Breast epithelium (tissue), 4 donors: ENCODE data around the gene PIRT. TPM values are rescaled to one million over a fixed set of nuclear protein-coding genes. Genes with fewer than 3 reads are reported as not detected.

Experiments used
- DNase-seq, 2 donors: peaks; one replicate each; pipeline ENCODE4 v3.0.0-alpha.2; 2019; ENCODE audit warnings: low spot score in 2 of 2
- H3K27ac ChIP-seq, 2 donors: fragments of 200-600 bp; sonication (generic) in 1 of 2; one replicate each; pipeline ENCODE4 v1.5.1; 2016 to 2019; ENCODE audit warnings: mild to moderate bottlenecking in 1 of 2
- H3K27me3 ChIP-seq, 2 donors: fragments of 200-600 bp; sonication (generic) in 1 of 2; one replicate each; pipeline versions ENCODE4 v1.5.1 to v1.6.0; 2017 to 2019; ENCODE audit warnings: control low read depth in 1 of 2, mild to moderate bottlenecking in 1 of 2
- H3K36me3 ChIP-seq: fragments of 200-600 bp; one replicate; pipeline ENCODE4 v1.5.1; 2019
- H3K4me1 ChIP-seq, 2 donors: fragments of 200-600 bp; sonication (generic); one replicate each; pipeline ENCODE4 v1.5.1; 2016 to 2019; ENCODE audit warnings: control low read depth in 1 of 2
- H3K4me3 ChIP-seq, 3 donors: fragments of 200-600 bp; sonication (generic); 1 replicate in 2 of 3; 2 replicates in 1 of 3; pipeline ENCODE4 v1.5.1; 2016 to 2019; ENCODE audit warnings: mild to moderate bottlenecking in 3 of 3, moderate library complexity in 2 of 3
- H3K9me3 ChIP-seq, 2 donors: fragments of 200-600 bp; sonication (generic) in 1 of 2; one replicate each; pipeline ENCODE4 v1.5.1; 2016 to 2019; ENCODE audit warnings: control low read depth in 1 of 2
- CTCF ChIP-seq, 3 donors: fragments of 450-650 bp; IDR thresholded peaks; one replicate each; pipeline ENCODE4 v1.5.1; 2016 to 2017; ENCODE audit warnings: antibody characterized with exemption in 3 of 3, mild to moderate bottlenecking in 3 of 3, moderate library complexity in 3 of 3
- POLR2A ChIP-seq: fragments of 450-650 bp; IDR thresholded peaks from one replicate; pipeline ENCODE4 v1.6.1; 2016; ENCODE audit warnings: antibody characterized with exemption, mild to moderate bottlenecking, moderate library complexity
- POLR2AphosphoS5 ChIP-seq, 3 donors: sonication (generic); formaldehyde crosslinking; IDR thresholded peaks; one replicate each; pipeline ENCODE4 v1.6.1; 2017; ENCODE audit warnings: antibody characterized with exemption in 3 of 3
- intact Hi-C: fragments of 100-400 bp; cut with DNase I; formaldehyde crosslinking; loops from one replicate; pipeline ENCODE4 v1.15.1; 2023; ENCODE audit warnings: low total_unique reads
- total RNA-seq, 3 donors: library from RNA; depleted of rRNA; stranded (reverse); fragments of >200 nt; gene quantifications; one replicate each; pipeline ENCODE4 v1.1.0, GENCODE V29; 2016

PIRT gene
- total RNA-seq, 3 donors from 2014 or later, result under 0.01 TPM; not detected in 2

- Histone ChIP-seq H3K4me1 (no peaks in the 10 kb centered on the region), H3K9me3 (no peaks in the 10 kb centered on the region), H3K27ac (no peak overlapping the region), H3K4me3 (no peak overlapping the region), H3K36me3 (no peaks in the 10 kb centered on the region), H3K27me3 (no peaks in the 10 kb centered on the region)
- TF ChIP-seq POLR2A, result no peak
- TF ChIP-seq POLR2AphosphoS5 (IDR thresholded peaks at IDR 0.05), result no peak
- TF ChIP-seq CTCF (IDR thresholded peaks at IDR 0.05), result no peak
- DNase-seq, result no peak
- intact Hi-C loops, result loop anchor here (2.0 kb wide), 1 partner anchor 65 kb away; no protein-coding TSS in a partner anchor
These were observed 28.3 kb downstream of the PIRT start for GRCh38 chr17:10809605-10810004.

GRCh38 chr17:10807704-10808128 is 30.2 kb downstream of the PIRT start:
- no peak overlapping the region for H3K4me3 ChIP-seq
- no peaks in the 10 kb centered on the region for H3K9me3 ChIP-seq
- no peaks in the 10 kb centered on the region for H3K36me3 ChIP-seq
- intact Hi-C loops, result loop anchor here (2.0 kb wide), 1 partner anchor 67 kb away; no protein-coding TSS in a partner anchor
- no peaks in the 10 kb centered on the region for H3K27me3 ChIP-seq
- H3K4me1 ChIP-seq, result no peaks in the 10 kb centered on the region
- DNase-seq, result no peak
- H3K27ac ChIP-seq, result no peak overlapping the region
- TF ChIP-seq POLR2A (no peak), CTCF (IDR thresholded peaks at IDR 0.05) (no peak), POLR2AphosphoS5 (IDR thresholded peaks at IDR 0.05) (no peak)

GRCh38 chr17:10806545-10807262 is 31.2 kb downstream of the PIRT start:
- no peak for TF ChIP-seq POLR2A
- TF ChIP-seq CTCF (IDR thresholded peaks at IDR 0.05), result no peak
- TF ChIP-seq POLR2AphosphoS5 (IDR thresholded peaks at IDR 0.05), result no peak
- no peaks in the 10 kb centered on the region for H3K27me3 ChIP-seq
- intact Hi-C loops, result no loop called here

GRCh38 chr17:10805911-10806310 is 32.0 kb downstream of the PIRT start:
- H3K4me3 ChIP-seq, result no peak overlapping the region
- H3K27me3 ChIP-seq, result no peaks in the 10 kb centered on the region
- intact Hi-C loops, result no loop called here
- no peaks in the 10 kb centered on the region for H3K36me3 ChIP-seq
- no peak overlapping the region for H3K27ac ChIP-seq
- TF ChIP-seq POLR2A (no peak), CTCF (IDR thresholded peaks at IDR 0.05) (no peak), POLR2AphosphoS5 (IDR thresholded peaks at IDR 0.05) (no peak)
- DNase-seq, result no peak
- H3K9me3 ChIP-seq, result no peaks in the 10 kb centered on the region
- H3K4me1 ChIP-seq, result no peaks in the 10 kb centered on the region

More at GRCh38 chr17:10806545-10807262, 31.2 kb downstream of the PIRT start:
- no peaks in the 10 kb centered on the region for H3K9me3 ChIP-seq
- H3K36me3 ChIP-seq, result no peaks in the 10 kb centered on the region
- H3K4me3 ChIP-seq, result no peak overlapping the region
- H3K27ac ChIP-seq, result no peak overlapping the region
- DNase-seq, result no peak
- H3K4me1 ChIP-seq, result no peaks in the 10 kb centered on the region

GRCh38 chr17:10804546-10804945 is 33.3 kb downstream of the PIRT start:
- Histone ChIP-seq H3K36me3 (no peaks in the 10 kb centered on the region), H3K4me1 (no peaks in the 10 kb centered on the region), H3K27ac (no peak overlapping the region), H3K4me3 (no peak overlapping the region), H3K27me3 (no peaks in the 10 kb centered on the region), H3K9me3 (no peaks in the 10 kb centered on the region)
- intact Hi-C loops, result loop anchor here (5.0 kb wide), 1 partner anchor 1223 kb away; no protein-coding TSS in a partner anchor
- TF ChIP-seq POLR2A, result no peak
- no peak for TF ChIP-seq CTCF (IDR thresholded peaks at IDR 0.05)
- no peak for TF ChIP-seq POLR2AphosphoS5 (IDR thresholded peaks at IDR 0.05)
- DNase-seq, result no peak
